H9 (cell line): ENCODE data around the gene SYT3. TPM values are rescaled to one million over a fixed set of nuclear protein-coding genes. Genes with fewer than 3 reads are reported as not detected.

Source experiments
- DNase-seq: peaks from one replicate; pipeline ENCODE4 v3.0.0-alpha.2; 2017
- H2AFZ ChIP-seq: one replicate; pipeline ENCODE4 v1.6.1; 2013; ENCODE audit warnings: mild to moderate bottlenecking, low read length, control low read depth, moderate library complexity
- H2AK5ac ChIP-seq: 2 replicates; pipeline ENCODE4 v1.6.1; 2013; ENCODE audit warnings: low read length, control low read depth, mixed read lengths; ENCODE audit not compliant: insufficient read length
- H2BK120ac ChIP-seq: one replicate; pipeline ENCODE4 v1.6.1; 2013; ENCODE audit warnings: low read depth, mild to moderate bottlenecking, low read length, control low read depth, inconsistent platforms; ENCODE audit not compliant: poor library complexity, severe bottlenecking
- H2BK12ac ChIP-seq: 2 replicates; pipeline ENCODE4 v1.6.1; 2013; ENCODE audit warnings: low read length, control low read depth, mixed read lengths, low read depth; ENCODE audit not compliant: insufficient read length
- H2BK15ac ChIP-seq: 2 replicates; pipeline ENCODE4 v1.6.1; 2013; ENCODE audit warnings: low read depth, low read length, control low read depth
- H2BK20ac ChIP-seq: one replicate; pipeline ENCODE4 v1.6.1; 2013; ENCODE audit warnings: low read depth, mild to moderate bottlenecking, low read length, control low read depth, inconsistent platforms; ENCODE audit not compliant: poor library complexity, severe bottlenecking
- H2BK5ac ChIP-seq: 2 replicates; pipeline ENCODE4 v1.6.1; 2013; ENCODE audit warnings: low read length, control low read depth, mixed read lengths; ENCODE audit not compliant: insufficient read length
- H3K14ac ChIP-seq: 2 replicates; pipeline ENCODE4 v1.6.1; 2013; ENCODE audit warnings: low read length, control low read depth; ENCODE audit not compliant: insufficient read depth
- H3K18ac ChIP-seq: 2 replicates; pipeline ENCODE4 v1.6.1; 2013; ENCODE audit warnings: low read depth, mild to moderate bottlenecking, mixed read lengths, low read length, control low read depth; ENCODE audit not compliant: insufficient read length
- H3K23ac ChIP-seq: 2 replicates; pipeline ENCODE4 v1.6.1; 2013; ENCODE audit warnings: low read length, control low read depth, mixed read lengths, low read depth; ENCODE audit not compliant: insufficient read length
- H3K23me2 ChIP-seq: 2 replicates; pipeline ENCODE4 v1.6.1; 2013; ENCODE audit warnings: low read depth, mild to moderate bottlenecking, mixed read lengths, low read length, control low read depth; ENCODE audit not compliant: insufficient read length, poor library complexity, severe bottlenecking
- H3K27ac ChIP-seq: 2 replicates; pipeline ENCODE4 v1.5.1; 2013; ENCODE audit warnings: low read length, control low read depth, mixed read lengths, low read depth; ENCODE audit not compliant: insufficient read length
- H3K27me3 ChIP-seq: 2 replicates; pipeline ENCODE4 v1.6.1; 2013; ENCODE audit warnings: low read length, control low read depth, inconsistent platforms; ENCODE audit not compliant: insufficient read depth
- H3K4ac ChIP-seq: 2 replicates; pipeline ENCODE4 v1.6.1; 2013; ENCODE audit warnings: low read depth, mild to moderate bottlenecking, control low read depth, inconsistent platforms, low read length, moderate library complexity
- H3K4me1 ChIP-seq: 2 replicates; pipeline ENCODE4 v1.6.1; 2013; ENCODE audit warnings: low read length, control low read depth, inconsistent platforms; ENCODE audit not compliant: insufficient read depth
- H3K4me2 ChIP-seq: 2 replicates; pipeline ENCODE4 v1.6.1; 2013; ENCODE audit warnings: low read length, control low read depth, mixed read lengths; ENCODE audit not compliant: insufficient read length, insufficient read depth
- H3K56ac ChIP-seq: 2 replicates; pipeline ENCODE4 v1.6.1; 2013; ENCODE audit warnings: low read depth, mild to moderate bottlenecking, mixed read lengths, low read length, control low read depth; ENCODE audit not compliant: insufficient read length
- H3K79me1 ChIP-seq: 2 replicates; pipeline ENCODE4 v1.6.1; 2013; ENCODE audit warnings: low read depth, mild to moderate bottlenecking, moderate library complexity, low read length, control low read depth, inconsistent platforms; ENCODE audit not compliant: insufficient read depth, poor library complexity, severe bottlenecking
- H3K79me2 ChIP-seq: 2 replicates; pipeline ENCODE4 v1.6.1; 2013; ENCODE audit warnings: low read length, control low read depth, inconsistent platforms; ENCODE audit not compliant: insufficient read depth
- H3K9ac ChIP-seq: 2 replicates; pipeline ENCODE4 v1.6.1; 2013; ENCODE audit warnings: low read length, control low read depth, mixed read lengths; ENCODE audit not compliant: insufficient read length; ENCODE audit errors: extremely low read depth
- H3K9me3 ChIP-seq: one replicate; pipeline ENCODE4 v1.6.1; 2013; ENCODE audit warnings: low read depth, low read length, inconsistent platforms; ENCODE audit not compliant: control insufficient read depth
- H3T11ph ChIP-seq: one replicate; pipeline ENCODE4 v1.6.1; 2013; ENCODE audit warnings: mild to moderate bottlenecking, low read length, control low read depth, inconsistent platforms
- H4K20me1 ChIP-seq: one replicate; pipeline ENCODE4 v1.6.1; 2013; ENCODE audit not compliant: control insufficient read depth, insufficient read length, insufficient read depth
- H4K5ac ChIP-seq: 2 replicates; pipeline ENCODE4 v1.6.1; 2013; ENCODE audit warnings: low read depth, mild to moderate bottlenecking, mixed read lengths, low read length, control low read depth; ENCODE audit not compliant: insufficient read length
- H4K8ac ChIP-seq: replicated peaks from 2 replicates; pipeline ENCODE4 v1.6.1; 2013; ENCODE audit warnings: low read length, control low read depth, mixed read lengths, low read depth; ENCODE audit not compliant: insufficient read length
- H4K91ac ChIP-seq: 2 replicates; pipeline ENCODE4 v1.6.1; 2013; ENCODE audit warnings: low read depth, mild to moderate bottlenecking, moderate library complexity, mixed read lengths, low read length, control low read depth; ENCODE audit not compliant: insufficient read length
- H3K27ac Mint-ChIP-seq, 3 experiments: 2 replicates in 2 of 3; 3 replicates in 1 of 3; pipeline ENCODE4 v1.8.0; 2020 to 2021; ENCODE audit warnings: mixed read lengths in 3 of 3, mild to moderate bottlenecking in 1 of 3, moderate library complexity in 1 of 3
- H3K27me3 Mint-ChIP-seq: 2 replicates; pipeline ENCODE4 v1.8.0; 2021; ENCODE audit warnings: low read depth, mild to moderate bottlenecking, moderate library complexity, mixed read lengths
- H3K36me3 Mint-ChIP-seq, 3 experiments: 2 replicates in 2 of 3; 3 replicates in 1 of 3; pipeline ENCODE4 v1.8.0; 2020 to 2021; ENCODE audit warnings: low read depth in 3 of 3, mixed read lengths in 3 of 3; ENCODE audit not compliant: insufficient read depth in 1 of 3
- H3K4me1 Mint-ChIP-seq, 2 experiments: 2 replicates each; pipeline ENCODE4 v1.8.0; 2020; ENCODE audit warnings: mixed read lengths in 2 of 2
- H3K4me3 Mint-ChIP-seq, 2 experiments: 2 replicates in 1 of 2; 3 replicates in 1 of 2; pipeline ENCODE4 v1.8.0; 2020 to 2021; ENCODE audit warnings: mild to moderate bottlenecking in 2 of 2, mixed read lengths in 2 of 2, moderate library complexity in 1 of 2
- H3K9me3 Mint-ChIP-seq, 2 experiments: 2 replicates in 1 of 2; 3 replicates in 1 of 2; pipeline ENCODE4 v1.8.0; 2020; ENCODE audit warnings: mild to moderate bottlenecking in 2 of 2, mixed read lengths in 2 of 2, moderate library complexity in 1 of 2
- WGBS: extraction: QIAGEN DNeasy Blood & Tissue Kit; methylation state at CpG from one replicate; pipeline ENCODE4 v1.1.7; 2013; ENCODE audit warnings: missing lambda C conversion rate, low lambda C conversion rate, mixed read lengths; ENCODE audit not compliant: insufficient read length; ENCODE audit errors: extremely low coverage; 5-methylcytosine and 5-hydroxymethylcytosine counted together
- total RNA-seq: library from RNA; stranded (reverse); gene quantifications from 2 replicates; pipeline ENCODE4 v1.2.1, GENCODE V29; 2021
- TF ChIP-seq, protein P1 (sequence below): fragments of 200-600 bp; sonication (generic); conservative IDR thresholded peaks from 3 replicates; pipeline ENCODE4 v1.8.0; 2021; ENCODE audit warnings: antibody characterized with exemption, mild to moderate bottlenecking

SYT3 gene
- total RNA-seq, 1 experiment from 2014 or later, result 3.1 TPM

DNA sequence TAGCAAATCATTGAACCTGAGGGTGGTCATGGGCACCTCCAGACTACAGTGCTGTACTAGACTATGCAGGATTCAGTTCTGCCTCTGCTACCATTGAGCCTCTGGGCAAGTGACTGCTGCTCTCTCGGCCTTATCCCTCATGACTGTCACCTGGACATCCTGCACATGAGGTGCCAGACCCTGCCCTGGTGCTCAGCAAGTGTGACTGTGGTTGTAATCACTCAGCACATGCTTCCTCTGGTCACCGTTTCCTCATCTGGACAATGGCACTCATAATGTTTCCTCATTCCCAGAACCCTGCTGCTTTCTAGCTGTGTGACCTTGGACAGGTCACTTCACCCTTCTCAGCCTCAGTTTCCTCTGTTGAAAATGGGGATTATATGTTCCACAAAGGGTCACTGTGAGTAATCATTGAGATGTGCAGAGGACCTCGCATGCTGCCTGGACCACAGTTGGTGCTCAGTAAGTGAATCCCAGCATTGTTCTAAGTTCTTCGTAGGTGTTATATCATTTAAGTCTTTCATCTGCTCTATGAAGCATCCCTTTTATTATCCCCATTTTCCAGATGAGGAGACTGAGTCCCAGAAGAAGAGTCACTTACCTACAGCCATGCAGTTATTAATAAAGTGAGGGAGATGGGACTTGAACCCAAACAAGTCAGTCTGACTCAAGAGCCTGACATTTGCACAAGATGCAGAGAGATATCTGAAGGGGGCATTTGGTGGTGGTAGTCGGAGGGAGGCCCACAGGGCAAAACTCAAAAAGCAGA is 3.2 kb downstream of the SYT3 start:
- Mint-ChIP-seq H3K36me3 (peaks cover 9 to 29% (median 22%) of the 10 kb centered on the region in 3 experiments; a peak in 6 of 7 replicates), H3K27ac (no peak overlapping the region), H3K27me3 (peaks cover 58% of the 10 kb centered on the region), H3K4me1 (peaks cover 8 to 14% of the 10 kb centered on the region in 2 experiments), H3K4me3 (no peak overlapping the region), H3K9me3 (peaks cover 30 to 31% of the 10 kb centered on the region in 2 experiments)
- Histone ChIP-seq H4K91ac (no peak overlapping the region), H3K9ac (no peak overlapping the region), H2AK5ac (no peak overlapping the region), H3K79me1 (no peaks in the 10 kb centered on the region), H3K56ac (no peak overlapping the region), H2BK20ac (no peak overlapping the region), H4K20me1 (no peaks in the 10 kb centered on the region), H3K79me2 (no peaks in the 10 kb centered on the region), H3K9me3 (peaks cover 18% of the 10 kb centered on the region), H2BK12ac (no peak overlapping the region), H3K4me2 (no peak overlapping the region), H3K4me1 (no peaks in the 10 kb centered on the region), H3T11ph (no peak overlapping the region), H3K27me3 (peaks cover 6% of the 10 kb centered on the region; the same call in 1 of the 2 replicates), H3K18ac (no peak overlapping the region), H3K14ac (no peak overlapping the region), H4K5ac (no peak overlapping the region), H4K8ac (no peak overlapping the region), H3K23me2 (peaks cover 7% of the 10 kb centered on the region), H3K27ac (no peak overlapping the region), H2BK15ac (no peak overlapping the region), H3K4ac (no peak overlapping the region), H2BK120ac (no peak overlapping the region), H2AFZ (no peak overlapping the region), H3K23ac (no peak overlapping the region), H2BK5ac (no peak overlapping the region)
- TF ChIP-seq, protein P1, sequence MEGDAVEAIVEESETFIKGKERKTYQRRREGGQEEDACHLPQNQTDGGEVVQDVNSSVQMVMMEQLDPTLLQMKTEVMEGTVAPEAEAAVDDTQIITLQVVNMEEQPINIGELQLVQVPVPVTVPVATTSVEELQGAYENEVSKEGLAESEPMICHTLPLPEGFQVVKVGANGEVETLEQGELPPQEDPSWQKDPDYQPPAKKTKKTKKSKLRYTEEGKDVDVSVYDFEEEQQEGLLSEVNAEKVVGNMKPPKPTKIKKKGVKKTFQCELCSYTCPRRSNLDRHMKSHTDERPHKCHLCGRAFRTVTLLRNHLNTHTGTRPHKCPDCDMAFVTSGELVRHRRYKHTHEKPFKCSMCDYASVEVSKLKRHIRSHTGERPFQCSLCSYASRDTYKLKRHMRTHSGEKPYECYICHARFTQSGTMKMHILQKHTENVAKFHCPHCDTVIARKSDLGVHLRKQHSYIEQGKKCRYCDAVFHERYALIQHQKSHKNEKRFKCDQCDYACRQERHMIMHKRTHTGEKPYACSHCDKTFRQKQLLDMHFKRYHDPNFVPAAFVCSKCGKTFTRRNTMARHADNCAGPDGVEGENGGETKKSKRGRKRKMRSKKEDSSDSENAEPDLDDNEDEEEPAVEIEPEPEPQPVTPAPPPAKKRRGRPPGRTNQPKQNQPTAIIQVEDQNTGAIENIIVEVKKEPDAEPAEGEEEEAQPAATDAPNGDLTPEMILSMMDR, result no peak
- no peak for DNase-seq
- WGBS, result no CpG with 5 or more reads among the region's 5 CpGs
